Stimulated activated CD4-positive, alpha-beta T cell treated with anti-CD3 and anti-CD28 coated beads, Interleukin-15, amount 100 ng/mL, for 48 hours (primary cell): Measurements from ENCODE around the gene MYL12B.
A peak's percentile ranks its signal among the peaks of the same experiment; 100 is the strongest.
"Not testable (repeated sequence)": the region's sequence is repeated elsewhere in the genome, so short reads cannot be mapped to it uniquely, and the experiment has no call there.

Experiments used
- DNase-seq, 2 donors: peaks; one replicate each; pipeline ENCODE4 v3.0.0-alpha.2; 2020; ENCODE audit warnings: low read depth in 2 of 2

The MYL12B gene

GRCh38 chr18:3261373-3262233, at the start of gene MYL12B:
Gene MYL12B, plus strand, starts transcription at chr18:3262133. Its CDS starts 10,766 bp downstream, at chr18:3272899.
- DNase-seq, result peak; percentile 62 to 65

GRCh38 chr18:3212657-3213056, 49.3 kb upstream of the MYL12B start:
- DNase-seq, result no peak

DNA sequence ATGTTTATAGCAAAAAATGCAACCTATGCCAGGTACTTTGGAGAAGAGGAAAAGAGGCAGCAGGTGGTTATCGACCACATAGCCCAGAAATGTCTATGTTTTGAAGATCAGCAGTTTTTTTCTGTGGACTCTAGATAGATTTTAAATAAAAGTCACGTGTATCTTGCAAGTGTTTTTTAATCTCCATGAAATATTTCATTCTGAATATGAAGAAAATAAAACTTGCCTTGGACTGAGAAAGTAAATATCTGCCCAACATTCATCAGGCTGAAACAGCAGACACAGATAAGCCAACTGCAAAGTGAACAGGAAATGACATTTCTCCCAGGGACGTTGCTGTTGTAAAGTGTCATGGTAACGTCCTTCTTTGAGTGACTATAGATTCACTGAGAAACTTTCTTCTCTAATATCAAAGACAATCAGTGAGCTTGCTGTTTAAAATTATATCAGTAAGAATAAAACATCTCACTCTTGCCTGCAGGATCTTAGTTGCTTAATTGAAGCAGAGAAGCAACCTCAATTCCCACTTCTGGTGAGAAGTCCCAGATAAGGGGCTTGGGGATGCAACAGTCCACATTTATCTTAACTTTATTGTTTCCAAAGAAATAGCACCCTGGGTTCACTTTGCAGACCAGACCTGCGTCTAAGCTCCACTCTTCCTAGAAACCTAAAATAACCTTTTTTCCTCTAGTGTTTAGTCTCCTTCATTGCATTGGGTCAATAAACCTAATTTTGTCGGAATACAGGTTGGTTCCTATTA, 48.5 kb upstream of the MYL12B start:
- DNase-seq, result no peak

GRCh38 chr18:3214855-3215637, 46.9 kb upstream of the MYL12B start:
- no peak for DNase-seq

- DNase-seq, result no peak
Measured at GRCh38 chr18:3216987-3217386, 44.9 kb upstream of the MYL12B start.

DNA sequence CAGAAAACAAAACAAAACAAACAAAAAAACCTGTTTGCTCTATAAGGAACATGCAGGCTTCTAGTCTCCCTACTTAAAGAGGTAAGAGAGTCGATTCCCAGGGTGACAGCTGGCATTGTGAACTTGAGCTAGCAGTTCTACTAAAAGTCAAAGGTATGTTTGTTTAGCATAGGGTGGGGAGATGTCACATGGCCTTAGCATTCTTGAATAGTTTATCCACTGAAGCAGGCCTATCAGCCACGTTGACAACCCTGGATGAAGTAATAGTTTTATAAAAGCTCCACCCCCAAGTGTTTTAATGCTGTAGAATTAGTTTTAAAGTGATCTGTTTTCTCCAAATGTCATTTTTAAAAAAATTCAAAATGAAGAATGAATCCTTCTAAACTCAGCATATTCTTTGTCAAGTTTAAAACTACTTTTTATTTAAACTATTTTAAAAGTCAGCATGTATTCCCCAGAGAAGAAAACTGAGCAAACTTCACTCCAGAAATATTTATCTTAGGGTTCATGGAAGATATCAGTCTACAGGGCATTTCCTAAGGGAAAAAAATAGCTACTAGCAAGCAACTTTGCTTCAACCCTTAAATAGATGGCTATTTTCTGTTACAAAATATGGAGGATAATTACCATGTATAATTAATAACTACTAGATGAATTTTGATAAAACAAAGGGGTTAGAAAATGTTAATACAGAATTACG, 43.8 kb upstream of the MYL12B start:
- no peak for DNase-seq

DNA sequence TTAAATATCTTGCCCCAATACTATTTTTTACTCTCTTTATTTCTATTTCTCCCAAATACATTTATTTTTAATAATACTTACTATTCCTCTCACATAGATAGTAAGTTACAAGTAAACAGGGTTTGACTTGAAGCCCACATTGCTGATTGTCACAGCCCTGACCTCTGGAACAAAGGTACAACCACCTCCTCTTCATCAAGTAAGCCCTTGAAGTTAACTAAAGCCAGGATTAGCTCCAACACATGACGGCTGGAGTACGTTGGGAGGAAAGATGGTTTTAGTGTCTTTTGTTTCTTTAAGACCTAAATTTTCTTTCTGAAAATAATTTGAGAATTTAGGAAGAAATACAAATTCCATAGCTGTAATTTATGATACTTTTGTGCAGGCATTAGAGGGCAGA, 43.1 kb upstream of the MYL12B start:
- no peak for DNase-seq

GRCh38 chr18:3219241-3219630, 42.7 kb upstream of the MYL12B start:
- no peak for DNase-seq

GRCh38 chr18:3219631-3220335, 42.1 kb upstream of the MYL12B start, which contains the start of gene MYOM1:
Gene MYOM1, minus strand, starts transcription at chr18:3219968. Its CDS starts 4,745 bp downstream, at chr18:3215223.
- no peak for DNase-seq

GRCh38 chr18:3220868-3221267, 41.1 kb upstream of the MYL12B start:
- not testable (repeated sequence) for DNase-seq

- DNase-seq, result no peak
Measured at GRCh38 chr18:3221496-3221895, 40.4 kb upstream of the MYL12B start.

DNA sequence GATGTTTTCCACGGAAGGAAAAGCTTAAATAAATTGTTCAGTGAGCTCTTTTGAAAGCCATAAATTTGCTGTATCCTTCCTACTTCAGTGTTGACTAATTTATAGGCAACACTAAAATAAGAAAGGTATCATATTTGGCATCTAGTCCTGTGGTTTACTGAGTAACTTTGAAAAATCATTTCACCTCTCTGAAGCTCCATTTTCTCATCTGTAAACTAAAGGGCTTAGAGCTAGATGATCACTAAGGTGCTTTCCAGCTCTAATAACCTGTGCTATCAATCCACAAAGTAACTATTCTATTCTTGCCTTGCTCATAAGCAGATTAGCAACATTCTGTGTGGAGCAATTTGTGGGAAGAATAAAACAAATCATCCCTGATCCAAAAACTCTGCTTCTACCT, 38.6 kb upstream of the MYL12B start:
- no peak for DNase-seq

- DNase-seq, result no peak
Measured at GRCh38 chr18:3224223-3224622, 37.7 kb upstream of the MYL12B start.

DNA sequence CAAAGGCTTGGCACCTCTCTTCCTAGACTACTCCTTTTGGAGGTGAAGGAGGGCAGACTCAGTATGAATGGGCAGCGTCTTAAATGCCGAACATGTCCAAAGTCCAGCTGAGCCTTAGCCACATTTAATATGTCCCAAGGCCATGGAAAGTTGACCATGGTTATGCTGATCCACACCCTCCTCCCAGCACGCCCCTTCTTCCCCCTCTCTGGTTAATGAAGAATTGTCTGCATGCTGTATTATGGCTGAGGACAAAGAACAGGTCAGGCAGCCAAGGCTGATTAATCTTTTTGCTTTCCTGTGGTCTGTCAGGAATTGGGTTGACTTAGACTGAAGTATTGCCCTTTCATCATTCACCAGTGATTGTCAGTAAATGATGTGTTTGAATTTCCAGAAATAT, 36.3 kb upstream of the MYL12B start:
- no peak for DNase-seq

GRCh38 chr18:3226048-3226447, 35.9 kb upstream of the MYL12B start:
- no peak for DNase-seq

GRCh38 chr18:3230401-3231334, 31.3 kb upstream of the MYL12B start:
- DNase-seq, result no peak

- no peak for DNase-seq
Measured at GRCh38 chr18:3233004-3233403, 28.9 kb upstream of the MYL12B start.

- DNase-seq, result no peak
Measured at GRCh38 chr18:3233433-3234168, 28.3 kb upstream of the MYL12B start.

- DNase-seq, result no peak
Measured at GRCh38 chr18:3234457-3234856, 27.5 kb upstream of the MYL12B start.
